ENCODE results near the gene TNPO3.
A peak's percentile ranks its signal among the peaks of the same experiment; 100 is the strongest.

TNPO3 gene

GRCh38 chr7:128938544-128939074 lies 116.3 kb downstream of the TNPO3 start:
- DNase-seq: no peak

- no peak for DNase-seq
Observed at GRCh38 chr7:128937647-128938543, 117.0 kb downstream of the TNPO3 start, which contains the start of gene IRF5. Gene IRF5, plus strand, starts transcription at chr7:128937927. Its CDS starts 4,155 bp downstream, at chr7:128942082.

GRCh38 chr7:128937271-128937646 lies 117.7 kb downstream of the TNPO3 start:
- no peak for DNase-seq

- DNase-seq: no peak
Observed at GRCh38 chr7:128936798-128937197, 118.1 kb downstream of the TNPO3 start.

- DNase-seq: no peak
Observed at GRCh38 chr7:128935342-128935730, 119.6 kb downstream of the TNPO3 start.

GRCh38 chr7:128934361-128935341 lies 120.3 kb downstream of the TNPO3 start:
- no peak for DNase-seq

GRCh38 chr7:128933180-128933891 lies 121.6 kb downstream of the TNPO3 start:
- peak; percentile 23 for DNase-seq

GRCh38 chr7:128932862-128933179 lies 122.1 kb downstream of the TNPO3 start:
- no peak for DNase-seq

- no peak for DNase-seq
Observed at GRCh38 chr7:128931965-128932861, 122.7 kb downstream of the TNPO3 start.

- no peak for DNase-seq
Observed at GRCh38 chr7:128931190-128931798, 123.6 kb downstream of the TNPO3 start.

GRCh38 chr7:128928882-128929788 lies 125.8 kb downstream of the TNPO3 start:
- DNase-seq: no peak

GRCh38 chr7:128928159-128928813 lies 126.6 kb downstream of the TNPO3 start:
- no peak for DNase-seq

GRCh38 chr7:128924707-128925588 lies 130.0 kb downstream of the TNPO3 start:
- DNase-seq: no peak

GRCh38 chr7:128923411-128923800 lies 131.5 kb downstream of the TNPO3 start:
- DNase-seq: no peak

- no peak for DNase-seq
Observed at GRCh38 chr7:128922496-128923410, 132.2 kb downstream of the TNPO3 start.

GRCh38 chr7:128921866-128922440 lies 133.0 kb downstream of the TNPO3 start:
- no peak for DNase-seq

Measured in fibroblast of skin of back (primary cell).